H1 (cell line): Measurements from ENCODE around the gene AQP7.

Source experiments
- CTCF ChIP-seq, 3 experiments: IDR thresholded peaks; 1 replicate in 2 of 3; 2 replicates in 1 of 3; pipeline versions ENCODE4 v1.5.1 to v1.6.1; 2011; ENCODE audit warnings: low read length in 3 of 3, mild to moderate bottlenecking in 3 of 3, inconsistent platforms in 2 of 3, low read depth in 1 of 3, moderate library complexity in 1 of 3; ENCODE audit not compliant: insufficient read depth in 1 of 3; ENCODE audit errors: control extremely low read depth in 1 of 3
- EP300 ChIP-seq, 2 experiments: IDR thresholded peaks; 1 replicate in 1 of 2; 2 replicates in 1 of 2; pipeline ENCODE4 v1.6.1; 2011 to 2012; ENCODE audit warnings: low read depth in 2 of 2, low read length in 2 of 2, mild to moderate bottlenecking in 2 of 2, borderline replicate concordance in 1 of 2, inconsistent platforms in 1 of 2, moderate library complexity in 1 of 2
- JUND ChIP-seq: IDR thresholded peaks from 2 replicates; pipeline ENCODE4 v1.6.1; 2011; ENCODE audit warnings: mild to moderate bottlenecking, improper control_type of control experiment, low read length
- KDM1A ChIP-seq: fragments of 200-600, 300-600 bp; sonication (generic); IDR thresholded peaks from 2 replicates; pipeline ENCODE4 v1.7.1; 2016; ENCODE audit warnings: mild to moderate bottlenecking, low read length, borderline replicate concordance
- POLR2AphosphoS5 ChIP-seq: IDR thresholded peaks from 2 replicates; pipeline ENCODE4 v1.6.1; 2011; ENCODE audit warnings: low read depth, low read length
- POU5F1 ChIP-seq: IDR thresholded peaks from 2 replicates; pipeline ENCODE4 v1.6.1; 2011; ENCODE audit warnings: low read depth, mild to moderate bottlenecking, low read length, moderate library complexity
- RAD21 ChIP-seq, 2 experiments: IDR thresholded peaks in 1 of 2; conservative IDR thresholded peaks in 1 of 2; 2 replicates each; pipeline ENCODE4 v1.6.1; 2011; ENCODE audit warnings: low read depth in 2 of 2, low read length in 2 of 2, improper control_type of control experiment in 1 of 2, inconsistent platforms in 1 of 2, mild to moderate bottlenecking in 1 of 2, moderate library complexity in 1 of 2
- RFX5 ChIP-seq: IDR thresholded peaks from 2 replicates; pipeline ENCODE4 v1.6.1; 2011; ENCODE audit warnings: low read depth, low read length, improper control_type of control experiment, borderline replicate concordance
- TAF1 ChIP-seq: IDR thresholded peaks from 2 replicates; pipeline ENCODE4 v1.6.1; 2011; ENCODE audit warnings: mild to moderate bottlenecking, low read depth, low read length
- TCF12 ChIP-seq: IDR thresholded peaks from 2 replicates; pipeline ENCODE4 v1.6.1; 2011; ENCODE audit warnings: low read depth, mild to moderate bottlenecking, low read length
- USF2 ChIP-seq: IDR thresholded peaks from 2 replicates; pipeline ENCODE4 v1.6.1; 2011; ENCODE audit warnings: low read length, improper control_type of control experiment
- TF ChIP-seq, protein P1 (sequence below): IDR thresholded peaks from 2 replicates; pipeline ENCODE4 v1.6.1; 2012; ENCODE audit warnings: inconsistent platforms
- TF ChIP-seq, protein P2 (sequence below): IDR thresholded peaks from 2 replicates; pipeline ENCODE4 v1.6.1; 2011; ENCODE audit warnings: low read depth, mild to moderate bottlenecking, low read length; ENCODE audit not compliant: insufficient read depth

- TF ChIP-seq EP300 (IDR thresholded peaks at IDR 0.05; ENCODE audit: borderline replicate concordance in 1 of 2, low read depth in 2 of 2, low read length in 2 of 2) (no peak), CTCF (IDR thresholded peaks at IDR 0.05; ENCODE audit: control extremely low read depth in 1 of 3, insufficient read depth in 1 of 3, low read depth in 1 of 3, low read length in 3 of 3) (no peak), JUND (no peak), RFX5 (no peak), POLR2AphosphoS5 (no peak), TAF1 (no peak), TCF12 (no peak), RAD21 (IDR thresholded peaks at IDR 0.05 in 1 of 2, conservative IDR thresholded peaks at IDR 0.05 in 1 of 2; ENCODE audit: low read depth in 2 of 2, low read length in 2 of 2) (no peak), POU5F1 (no peak), KDM1A (no peak), USF2 (no peak)
- TF ChIP-seq, protein P1, sequence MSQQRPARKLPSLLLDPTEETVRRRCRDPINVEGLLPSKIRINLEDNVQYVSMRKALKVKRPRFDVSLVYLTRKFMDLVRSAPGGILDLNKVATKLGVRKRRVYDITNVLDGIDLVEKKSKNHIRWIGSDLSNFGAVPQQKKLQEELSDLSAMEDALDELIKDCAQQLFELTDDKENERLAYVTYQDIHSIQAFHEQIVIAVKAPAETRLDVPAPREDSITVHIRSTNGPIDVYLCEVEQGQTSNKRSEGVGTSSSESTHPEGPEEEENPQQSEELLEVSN, result no peak
- TF ChIP-seq, protein P2, sequence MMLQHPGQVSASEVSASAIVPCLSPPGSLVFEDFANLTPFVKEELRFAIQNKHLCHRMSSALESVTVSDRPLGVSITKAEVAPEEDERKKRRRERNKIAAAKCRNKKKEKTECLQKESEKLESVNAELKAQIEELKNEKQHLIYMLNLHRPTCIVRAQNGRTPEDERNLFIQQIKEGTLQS, result no peak
Measured at GRCh38 chr9:33408087-33408486, 5.7 kb upstream of the AQP7 start.
